Fibroblast of peridontal ligament (primary cell): ENCODE data around the gene MPHOSPH9.
A peak's percentile ranks its signal among the peaks of the same experiment; 100 is the strongest.

Experiments
- DNase-seq: peaks from one replicate; pipeline ENCODE4 v3.0.0-alpha.2; 2010; ENCODE audit errors: extremely low read depth

The MPHOSPH9 gene

GRCh38 chr12:123232807-123233504 is at the start of gene MPHOSPH9, which contains the start of gene MTRFR:
Gene MPHOSPH9 (minus strand): TSS chr12:123233141. CDS start chr12:123230364, 2,777 bp downstream.
Gene MTRFR (plus strand): TSS chr12:123233436. CDS start chr12:123253675, 20,239 bp downstream.
- DNase-seq = peak; percentile 99

- DNase-seq = no peak
These were observed 49.2 kb upstream of the MPHOSPH9 start for GRCh38 chr12:123282111-123282510.

GRCh38 chr12:123280971-123281370 is 48.0 kb upstream of the MPHOSPH9 start:
- no peak for DNase-seq

GRCh38 chr12:123278101-123278627 is 45.2 kb upstream of the MPHOSPH9 start:
- DNase-seq = no peak

GRCh38 chr12:123273166-123273565 is 40.2 kb upstream of the MPHOSPH9 start:
- DNase-seq = no peak

- peak; percentile 36 for DNase-seq
These were observed 38.2 kb upstream of the MPHOSPH9 start for GRCh38 chr12:123271001-123271668.

GRCh38 chr12:123270214-123271000 is 37.5 kb upstream of the MPHOSPH9 start:
- DNase-seq = peak; percentile 33

- DNase-seq = no peak
These were observed 36.9 kb upstream of the MPHOSPH9 start for GRCh38 chr12:123269896-123270213.

GRCh38 chr12:123269395-123269892 is 36.5 kb upstream of the MPHOSPH9 start:
- peak; percentile 63 for DNase-seq

GRCh38 chr12:123268850-123269249 is 35.9 kb upstream of the MPHOSPH9 start:
- DNase-seq = no peak

- no peak for DNase-seq
These were observed 35.3 kb upstream of the MPHOSPH9 start for GRCh38 chr12:123267991-123268843.

GRCh38 chr12:123267335-123267920 is 34.5 kb upstream of the MPHOSPH9 start:
- DNase-seq = no peak

- DNase-seq = no peak
These were observed 33.8 kb upstream of the MPHOSPH9 start for GRCh38 chr12:123266679-123267277.

GRCh38 chr12:123265851-123266678 is 33.1 kb upstream of the MPHOSPH9 start:
- DNase-seq = no peak

- no peak for DNase-seq
These were observed 31.7 kb upstream of the MPHOSPH9 start for GRCh38 chr12:123264642-123265041.

GRCh38 chr12:123263196-123263817 is 30.4 kb upstream of the MPHOSPH9 start:
- no peak for DNase-seq

GRCh38 chr12:123261196-123261595 is 28.3 kb upstream of the MPHOSPH9 start:
- DNase-seq = no peak

GRCh38 chr12:123260081-123260480 is 27.1 kb upstream of the MPHOSPH9 start:
- no peak for DNase-seq

- no peak for DNase-seq
These were observed 25.7 kb upstream of the MPHOSPH9 start for GRCh38 chr12:123258593-123258992.
